HG02943 (cell line): Measurements from ENCODE around the gene ULK2.

Source experiments
- ATAC-seq: cut with Tn5 transposase; IDR thresholded peaks from one replicate; pipeline ENCODE4 v1.9.1; 2021; ENCODE audit warnings: mild to moderate bottlenecking, low read depth, moderate library complexity; ENCODE audit not compliant: unreplicated experiment

The ULK2 gene

DNA sequence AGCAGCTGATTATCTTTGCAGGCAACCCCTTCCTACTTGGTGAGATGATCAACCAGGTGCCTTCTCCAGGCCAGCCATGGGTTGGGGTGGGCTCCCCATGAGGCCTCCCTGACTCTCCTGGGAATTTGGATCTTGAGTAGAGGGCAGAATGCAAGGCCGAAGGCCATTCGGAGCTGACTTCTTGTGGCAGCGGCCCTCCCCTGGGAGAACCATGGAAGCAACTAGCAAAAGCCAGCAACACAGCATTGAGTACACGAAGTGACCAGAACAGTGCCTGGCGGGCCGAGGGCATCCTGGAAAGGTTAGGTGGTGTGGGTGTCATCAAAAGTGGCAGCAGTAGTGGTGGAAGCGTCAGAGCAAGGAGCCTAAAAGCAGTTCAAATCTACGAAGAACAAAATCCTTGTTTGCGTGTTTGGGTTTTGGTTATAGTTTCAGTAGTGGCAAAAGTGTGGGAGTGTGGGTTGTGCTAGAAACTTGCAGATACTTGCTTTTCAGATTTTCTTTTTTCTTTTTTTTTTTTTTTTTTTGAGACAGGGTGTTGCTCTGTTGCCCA is 117.6 kb downstream of the ULK2 start:
- no peak for ATAC-seq

DNA sequence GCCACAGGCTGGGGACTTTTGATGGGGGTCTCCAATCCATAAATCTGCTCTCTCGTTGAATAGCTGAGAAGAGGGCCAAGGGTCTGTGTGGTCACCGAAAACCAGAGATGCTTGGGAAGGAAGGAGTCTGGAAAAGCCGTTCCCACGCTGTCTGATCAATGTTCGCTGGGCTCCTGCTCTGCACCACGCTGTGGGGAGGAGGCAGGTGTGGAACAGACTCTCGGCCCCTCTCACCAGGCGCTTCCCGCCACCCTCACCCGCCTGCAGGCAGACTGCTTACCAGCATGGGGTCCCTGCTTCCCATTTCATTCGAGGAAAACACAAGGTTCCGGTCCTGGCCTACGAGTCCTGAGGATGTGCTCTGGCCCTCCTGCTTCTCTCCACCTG is 118.9 kb downstream of the ULK2 start:
- ATAC-seq, result no peak

- no peak for ATAC-seq
These were observed 119.6 kb downstream of the ULK2 start, which contains the start of gene ALDH3A1 for GRCh38 chr17:19747829-19748806. TSS of gene ALDH3A1 (minus strand) at chr17:19748298. CDS start at chr17:19745129, 3,169 bp downstream.

GRCh38 chr17:19747159-19747719 is 120.5 kb downstream of the ULK2 start:
- ATAC-seq, result no peak

GRCh38 chr17:19746517-19746916 is 121.2 kb downstream of the ULK2 start:
- no peak for ATAC-seq

GRCh38 chr17:19744922-19745757 is 122.6 kb downstream of the ULK2 start:
- no peak for ATAC-seq

GRCh38 chr17:19744492-19744891 is 123.2 kb downstream of the ULK2 start:
- no peak for ATAC-seq

- ATAC-seq, result no peak
These were observed 124.3 kb downstream of the ULK2 start for GRCh38 chr17:19743101-19744100.

DNA sequence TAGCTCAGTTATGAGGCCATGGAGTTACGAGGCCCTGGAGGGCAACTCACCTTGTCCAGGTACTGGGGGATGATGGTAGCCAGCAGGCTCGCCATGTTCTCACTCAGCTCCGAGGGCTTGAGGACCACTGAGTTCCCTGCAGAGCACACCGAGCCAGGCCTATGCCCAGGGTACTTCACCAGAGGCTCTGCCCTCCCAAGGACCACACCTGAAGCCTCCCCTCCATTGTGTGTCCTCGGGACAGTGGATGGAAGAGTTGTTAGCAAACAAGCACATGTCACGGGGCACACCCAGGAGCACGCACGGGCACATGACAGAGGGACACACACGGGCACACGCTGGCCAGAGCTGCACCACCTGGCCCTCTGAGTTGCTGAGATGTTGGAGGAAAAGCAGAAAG is 125.2 kb downstream of the ULK2 start:
- ATAC-seq, result no peak

GRCh38 chr17:19741832-19742457 is 125.8 kb downstream of the ULK2 start:
- no peak for ATAC-seq

GRCh38 chr17:19740933-19741332 is 126.8 kb downstream of the ULK2 start:
- no peak for ATAC-seq

GRCh38 chr17:19739241-19740201 is 128.2 kb downstream of the ULK2 start:
- no peak for ATAC-seq

GRCh38 chr17:19738757-19739156 is 129.0 kb downstream of the ULK2 start:
- ATAC-seq, result no peak

- ATAC-seq, result no peak
These were observed 129.7 kb downstream of the ULK2 start for GRCh38 chr17:19738073-19738449.

GRCh38 chr17:19737305-19738072 is 130.2 kb downstream of the ULK2 start:
- no peak for ATAC-seq

- no peak for ATAC-seq
These were observed 131.7 kb downstream of the ULK2 start for GRCh38 chr17:19736071-19736470.

DNA sequence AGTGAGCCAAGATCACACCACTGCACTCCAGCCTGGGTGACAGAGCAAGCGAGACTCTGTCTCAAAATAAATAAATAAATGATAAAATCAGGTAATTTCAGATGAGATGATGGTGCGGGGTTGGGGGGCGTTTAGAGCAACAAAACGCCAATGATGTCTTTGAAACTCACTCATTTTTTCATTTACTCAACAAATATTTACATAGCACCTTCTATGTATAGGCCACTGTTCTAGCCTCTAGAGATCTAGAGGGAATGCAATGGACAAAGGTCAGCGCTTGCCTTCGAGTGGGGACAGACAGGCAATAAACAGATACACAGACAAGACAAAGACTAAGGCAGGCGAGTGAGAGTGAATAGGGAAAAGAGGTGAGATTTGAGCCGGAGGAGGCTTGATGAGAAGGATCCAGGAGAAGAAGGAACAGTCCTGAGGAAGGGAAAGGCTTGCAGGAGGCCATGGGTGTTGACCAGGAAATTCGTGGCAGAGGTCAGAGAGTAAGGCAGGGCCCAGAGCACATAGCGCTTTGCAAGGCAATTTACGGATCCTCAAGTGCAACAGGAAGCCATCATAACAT is 133.7 kb downstream of the ULK2 start:
- no peak for ATAC-seq
